A549 (cell line): ENCODE data around the gene TYW5.

Experiments used
- CTCF ChIP-seq: fragments of >200 bp; sonication (Bioruptor Twin); formaldehyde crosslinking; IDR thresholded peaks from 3 replicates; pipeline ENCODE4 v1.5.1; 2016
- NFE2L2 ChIP-seq: fragments of 150-350 bp; conservative IDR thresholded peaks from 2 replicates; pipeline ENCODE4 v1.6.1; 2014; ENCODE audit warnings: low read length
- RFX5 ChIP-seq: fragments of 450-650 bp; IDR thresholded peaks from 2 replicates; pipeline ENCODE4 v1.7.1; 2014; ENCODE audit warnings: antibody characterized with exemption, mild to moderate bottlenecking, moderate library complexity

GRCh38 chr2:199895406-199895805 lies 59.9 kb downstream of the TYW5 start:
- no peak for TF ChIP-seq CTCF
- TF ChIP-seq NFE2L2: no peak
- TF ChIP-seq RFX5: no peak
